Activated CD4-positive, alpha-beta T cell treated with anti-CD3 and anti-CD28 coated beads, Interleukin-2, amount 10 ng/mL, durations not matched to agents 24 days and 14 days (primary cell): ENCODE results near the gene PHACTR3. TPM values are rescaled to one million over a fixed set of nuclear protein-coding genes. Genes with fewer than 3 reads are reported as not detected.
A peak's percentile ranks its signal among the peaks of the same experiment; 100 is the strongest.
"Not testable (repeated sequence)": the region's sequence is repeated elsewhere in the genome, so short reads cannot be mapped to it uniquely, and the experiment has no call there.

Experiments used
- DNase-seq: peaks from one replicate; pipeline ENCODE4 v3.0.0; 2022
- H3K27ac Mint-ChIP-seq: one replicate; pipeline ENCODE4 v1.8.0; 2022; ENCODE audit warnings: mild to moderate bottlenecking, mixed read lengths
- H3K27me3 Mint-ChIP-seq: one replicate; pipeline ENCODE4 v1.8.0; 2022; ENCODE audit warnings: mixed read lengths
- H3K36me3 Mint-ChIP-seq: one replicate; pipeline ENCODE4 v1.8.0; 2022; ENCODE audit warnings: low read depth, mild to moderate bottlenecking, mixed read lengths
- H3K4me1 Mint-ChIP-seq: one replicate; pipeline ENCODE4 v1.8.0; 2021; ENCODE audit warnings: mixed read lengths
- H3K4me3 Mint-ChIP-seq: one replicate; pipeline ENCODE4 v1.8.0; 2022; ENCODE audit warnings: mild to moderate bottlenecking, moderate library complexity, mixed read lengths
- H3K9me3 Mint-ChIP-seq: one replicate; pipeline ENCODE4 v1.8.0; 2021; ENCODE audit warnings: mixed read lengths
- intact Hi-C: fragments of 100-400 bp; cut with micrococcal nuclease; formaldehyde crosslinking; loops from one replicate; pipeline ENCODE4 v1.15.1; 2023
- total RNA-seq: library from RNA; stranded (reverse); gene quantifications from 2 replicates; pipeline ENCODE4 v1.2.3, GENCODE V29; 2022

Gene PHACTR3
- total RNA-seq, 1 donor from 2014 or later = not detected

GRCh38 chr20:59848182-59848581, 243.8 kb downstream of the PHACTR3 start:
- H3K27me3 Mint-ChIP-seq = no peaks in the 10 kb centered on the region
- no peaks in the 10 kb centered on the region for H3K9me3 Mint-ChIP-seq
- DNase-seq = peak; percentile 26
- H3K4me3 Mint-ChIP-seq = no peak overlapping the region
- H3K36me3 Mint-ChIP-seq = no peaks in the 10 kb centered on the region
- no peaks in the 10 kb centered on the region for H3K4me1 Mint-ChIP-seq
- no peak overlapping the region for H3K27ac Mint-ChIP-seq
- intact Hi-C loops = no loop called here

- Mint-ChIP-seq H3K9me3 (no peaks in the 10 kb centered on the region), H3K36me3 (no peaks in the 10 kb centered on the region), H3K4me3 (no peak overlapping the region), H3K27me3 (no peaks in the 10 kb centered on the region), H3K4me1 (no peaks in the 10 kb centered on the region), H3K27ac (no peak overlapping the region)
- DNase-seq = no peak
- intact Hi-C loops = no loop called here
These were observed 245.8 kb downstream of the PHACTR3 start for GRCh38 chr20:59850018-59850641.

GRCh38 chr20:59856526-59856925, 252.2 kb downstream of the PHACTR3 start:
- DNase-seq, intact Hi-C loops, H3K9me3 Mint-ChIP-seq: not testable (repeated sequence)

GRCh38 chr20:59856941-59857340, 252.6 kb downstream of the PHACTR3 start:
- H3K36me3 Mint-ChIP-seq, H3K27ac Mint-ChIP-seq, H3K4me1 Mint-ChIP-seq, H3K9me3 Mint-ChIP-seq, intact Hi-C loops, DNase-seq, H3K4me3 Mint-ChIP-seq, H3K27me3 Mint-ChIP-seq: not testable (repeated sequence)

More at GRCh38 chr20:59856526-59856925, 252.2 kb downstream of the PHACTR3 start:
- not testable (repeated sequence) for H3K36me3 Mint-ChIP-seq, H3K4me3 Mint-ChIP-seq, H3K4me1 Mint-ChIP-seq, H3K27me3 Mint-ChIP-seq, H3K27ac Mint-ChIP-seq

GRCh38 chr20:59857966-59858365, 253.6 kb downstream of the PHACTR3 start:
- Mint-ChIP-seq H3K27me3 (peaks cover 2% of the 10 kb centered on the region), H3K4me1 (no peaks in the 10 kb centered on the region), H3K36me3 (no peaks in the 10 kb centered on the region), H3K4me3 (no peak overlapping the region), H3K9me3 (peaks cover 5% of the 10 kb centered on the region), H3K27ac (no peak overlapping the region)
- no peak for DNase-seq
- intact Hi-C loops = no loop called here

- Mint-ChIP-seq H3K4me3 (no peak overlapping the region), H3K4me1 (no peaks in the 10 kb centered on the region), H3K36me3 (no peaks in the 10 kb centered on the region), H3K27ac (no peak overlapping the region), H3K27me3 (peaks cover 2% of the 10 kb centered on the region), H3K9me3 (peaks cover 5% of the 10 kb centered on the region)
- intact Hi-C loops = no loop called here
- DNase-seq = no peak
These were observed 254.1 kb downstream of the PHACTR3 start for GRCh38 chr20:59858425-59858824.

- no peaks in the 10 kb centered on the region for H3K4me1 Mint-ChIP-seq
- peaks cover 5% of the 10 kb centered on the region for H3K9me3 Mint-ChIP-seq
- intact Hi-C loops = no loop called here
- H3K36me3 Mint-ChIP-seq = no peaks in the 10 kb centered on the region
- no peak for DNase-seq
- no peak overlapping the region for H3K27ac Mint-ChIP-seq
- H3K4me3 Mint-ChIP-seq = no peak overlapping the region
- peaks cover 2% of the 10 kb centered on the region for H3K27me3 Mint-ChIP-seq
These were observed 257.1 kb downstream of the PHACTR3 start for GRCh38 chr20:59861401-59861800.

GRCh38 chr20:59863058-59863457, 258.7 kb downstream of the PHACTR3 start:
- H3K9me3 Mint-ChIP-seq = peaks cover 5% of the 10 kb centered on the region
- DNase-seq = no peak
- no peaks in the 10 kb centered on the region for H3K4me1 Mint-ChIP-seq
- intact Hi-C loops = no loop called here
- H3K27me3 Mint-ChIP-seq = peaks cover 4% of the 10 kb centered on the region
- H3K4me3 Mint-ChIP-seq = no peak overlapping the region
- no peak overlapping the region for H3K27ac Mint-ChIP-seq
- no peaks in the 10 kb centered on the region for H3K36me3 Mint-ChIP-seq

- peaks cover 5% of the 10 kb centered on the region for H3K9me3 Mint-ChIP-seq
- no peak for DNase-seq
- no peak overlapping the region for H3K27ac Mint-ChIP-seq
- peaks cover 7% of the 10 kb centered on the region for H3K27me3 Mint-ChIP-seq
- intact Hi-C loops = no loop called here
- no peaks in the 10 kb centered on the region for H3K36me3 Mint-ChIP-seq
- H3K4me1 Mint-ChIP-seq = no peaks in the 10 kb centered on the region
- no peak overlapping the region for H3K4me3 Mint-ChIP-seq
These were observed 260.4 kb downstream of the PHACTR3 start for GRCh38 chr20:59864726-59865125.

- H3K9me3 Mint-ChIP-seq = peaks cover 4% of the 10 kb centered on the region
- no peak for DNase-seq
- H3K27ac Mint-ChIP-seq = no peak overlapping the region
- intact Hi-C loops = no loop called here
- H3K27me3 Mint-ChIP-seq = peaks cover 11% of the 10 kb centered on the region
- no peaks in the 10 kb centered on the region for H3K4me1 Mint-ChIP-seq
- no peaks in the 10 kb centered on the region for H3K36me3 Mint-ChIP-seq
- H3K4me3 Mint-ChIP-seq = no peak overlapping the region
These were observed 262.0 kb downstream of the PHACTR3 start for GRCh38 chr20:59866338-59866737.

- H3K9me3 Mint-ChIP-seq = no peaks in the 10 kb centered on the region
- no peaks in the 10 kb centered on the region for H3K36me3 Mint-ChIP-seq
- no peak for DNase-seq
- no peak overlapping the region for H3K27ac Mint-ChIP-seq
- peaks cover 9% of the 10 kb centered on the region for H3K27me3 Mint-ChIP-seq
- intact Hi-C loops = no loop called here
- no peaks in the 10 kb centered on the region for H3K4me1 Mint-ChIP-seq
- no peak overlapping the region for H3K4me3 Mint-ChIP-seq
These were observed 266.8 kb downstream of the PHACTR3 start for GRCh38 chr20:59871096-59871495.

- Mint-ChIP-seq H3K27ac (no peak overlapping the region), H3K9me3 (no peaks in the 10 kb centered on the region)
- intact Hi-C loops = no loop called here
These were observed 269.1 kb downstream of the PHACTR3 start for GRCh38 chr20:59873409-59873808.

GRCh38 chr20:59880198-59880597, 275.9 kb downstream of the PHACTR3 start:
- Mint-ChIP-seq H3K36me3 (no peaks in the 10 kb centered on the region), H3K4me1 (no peaks in the 10 kb centered on the region), H3K27ac (no peak overlapping the region), H3K9me3 (no peaks in the 10 kb centered on the region), H3K27me3 (no peaks in the 10 kb centered on the region), H3K4me3 (no peak overlapping the region)
- no peak for DNase-seq
- intact Hi-C loops = no loop called here

More at GRCh38 chr20:59873409-59873808, 269.1 kb downstream of the PHACTR3 start:
- peaks cover 7% of the 10 kb centered on the region for H3K27me3 Mint-ChIP-seq
- DNase-seq = no peak
- H3K4me3 Mint-ChIP-seq = no peak overlapping the region
- H3K36me3 Mint-ChIP-seq = no peaks in the 10 kb centered on the region
- H3K4me1 Mint-ChIP-seq = no peaks in the 10 kb centered on the region

GRCh38 chr20:59884494-59884893, 280.2 kb downstream of the PHACTR3 start:
- no peaks in the 10 kb centered on the region for H3K4me1 Mint-ChIP-seq
- no peaks in the 10 kb centered on the region for H3K9me3 Mint-ChIP-seq
- no peak overlapping the region for H3K27ac Mint-ChIP-seq
- no peak overlapping the region for H3K4me3 Mint-ChIP-seq
- H3K36me3 Mint-ChIP-seq = no peaks in the 10 kb centered on the region
- intact Hi-C loops = no loop called here
- DNase-seq = no peak
- H3K27me3 Mint-ChIP-seq = no peaks in the 10 kb centered on the region

- DNase-seq = no peak
- no peak overlapping the region for H3K4me3 Mint-ChIP-seq
- no peak overlapping the region for H3K27ac Mint-ChIP-seq
- H3K9me3 Mint-ChIP-seq = peaks cover 3% of the 10 kb centered on the region
- H3K36me3 Mint-ChIP-seq = peaks cover 2% of the 10 kb centered on the region
- H3K4me1 Mint-ChIP-seq = no peaks in the 10 kb centered on the region
- no peaks in the 10 kb centered on the region for H3K27me3 Mint-ChIP-seq
- intact Hi-C loops = no loop called here
These were observed 283.7 kb downstream of the PHACTR3 start for GRCh38 chr20:59888050-59888449.
